Activated naive CD8-positive, alpha-beta T cell treated with anti-CD3 and anti-CD28 coated beads, Interleukin-2, amount 10 ng/mL, durations not matched to agents 7 days and 5 days (primary cell): ENCODE results near the gene VGLL3. TPM values are rescaled to one million over a fixed set of nuclear protein-coding genes. Genes with fewer than 3 reads are reported as not detected.
A peak's percentile ranks its signal among the peaks of the same experiment; 100 is the strongest.

Experiments used
- ATAC-seq: fragments of 150-1000 bp; cut with Tn5 transposase; one replicate; pipeline ENCODE4 v1.10.0; 2021; ENCODE audit warnings: low read depth, moderate library complexity
- POLR2A ChIA-PET: fragments of 350-600 bp; sonication (Branson Sonifier 250); formaldehyde crosslinking; loops from one replicate; lab custom pipeline; 2021; ENCODE audit warnings: antibody characterized with exemption; lab: Charles Lee
- DNase-seq: peaks from one replicate; pipeline ENCODE4 v3.0.0; 2021
- H3K27ac Mint-ChIP-seq: one replicate; pipeline ENCODE4 v1.8.0; 2022; ENCODE audit warnings: mild to moderate bottlenecking, mixed read lengths
- H3K27me3 Mint-ChIP-seq: one replicate; pipeline ENCODE4 v1.8.0; 2022; ENCODE audit warnings: mild to moderate bottlenecking, moderate library complexity, mixed read lengths
- H3K36me3 Mint-ChIP-seq: one replicate; pipeline ENCODE4 v1.8.0; 2021; ENCODE audit warnings: mild to moderate bottlenecking, mixed read lengths
- H3K4me1 Mint-ChIP-seq: one replicate; pipeline ENCODE4 v1.8.0; 2021; ENCODE audit warnings: mixed read lengths
- H3K4me3 Mint-ChIP-seq: one replicate; pipeline ENCODE4 v1.8.0; 2022; ENCODE audit warnings: mild to moderate bottlenecking, moderate library complexity, mixed read lengths
- H3K9me3 Mint-ChIP-seq: one replicate; pipeline ENCODE4 v1.8.0; 2021; ENCODE audit warnings: mixed read lengths
- total RNA-seq, 2 experiments: library from RNA; stranded (reverse); gene quantifications; one replicate each; pipeline ENCODE4 v1.2.3, GENCODE V29; 2021

Gene VGLL3
- total RNA-seq, 2 experiments from 2014 or later = not detected

DNA sequence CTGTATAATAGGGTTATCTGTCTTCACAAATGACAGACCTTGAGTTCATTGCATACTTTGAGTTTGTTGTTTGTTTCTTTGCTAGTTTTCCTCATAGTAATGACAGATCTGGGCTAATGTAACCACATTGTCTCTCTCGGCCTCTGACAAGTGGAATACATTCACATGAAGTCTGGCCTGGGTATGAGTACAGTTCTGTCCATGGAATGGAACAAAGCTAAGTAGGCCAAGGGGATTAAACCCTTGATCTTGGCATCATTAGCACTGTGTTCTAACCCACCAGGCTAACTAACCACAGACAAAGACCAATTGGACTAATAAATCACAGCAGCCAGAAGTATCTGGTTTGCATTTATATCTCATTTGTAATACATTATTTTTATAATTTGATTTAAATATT is 7.6 kb upstream of the VGLL3 start:
- Mint-ChIP-seq H3K4me3 (no peak overlapping the region), H3K9me3 (no peaks in the 10 kb centered on the region), H3K36me3 (no peaks in the 10 kb centered on the region), H3K27me3 (peaks cover 8% of the 10 kb centered on the region), H3K27ac (no peak overlapping the region), H3K4me1 (no peaks in the 10 kb centered on the region)
- POLR2A ChIA-PET = no interaction called here
- no peak for DNase-seq
- no peak for ATAC-seq

DNA sequence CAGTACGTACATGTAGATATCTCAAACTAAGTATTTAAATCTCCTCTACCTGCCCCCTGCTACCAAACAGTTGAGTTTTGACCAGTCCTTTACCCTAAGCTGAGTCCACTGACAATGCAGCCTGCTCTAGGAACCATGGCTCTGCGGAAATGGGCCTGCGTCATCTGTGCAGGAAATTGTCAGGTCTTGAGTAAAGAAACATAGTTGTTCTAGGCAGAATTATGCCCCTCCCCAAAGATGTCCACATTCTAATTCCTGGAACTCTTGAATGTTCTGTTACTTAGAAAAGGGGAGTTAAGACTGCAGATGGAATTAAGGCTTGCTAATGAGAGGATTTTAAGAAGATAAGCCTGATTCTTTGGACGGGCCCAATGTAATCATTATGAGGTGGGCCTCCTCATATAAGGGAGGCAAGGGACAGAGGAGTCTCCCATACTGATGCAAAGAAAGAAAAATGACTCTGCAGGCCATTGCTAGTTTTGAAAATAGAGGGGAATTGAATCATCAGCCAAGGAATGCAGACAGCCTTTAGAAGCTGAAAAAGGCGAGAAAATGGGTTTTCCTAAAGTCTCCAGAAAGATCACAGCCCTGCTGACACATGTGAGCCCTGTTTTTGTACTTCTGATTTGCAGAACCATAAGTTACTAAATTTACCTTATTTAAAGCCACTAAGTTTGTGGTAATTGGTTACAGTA is 5.5 kb upstream of the VGLL3 start:
- DNase-seq = no peak
- no peak for ATAC-seq
- peaks cover 15% of the 10 kb centered on the region for H3K27me3 Mint-ChIP-seq
- H3K36me3 Mint-ChIP-seq = no peaks in the 10 kb centered on the region
- no peak overlapping the region for H3K4me3 Mint-ChIP-seq
- POLR2A ChIA-PET = no interaction called here
- H3K27ac Mint-ChIP-seq = no peak overlapping the region
- H3K9me3 Mint-ChIP-seq = no peaks in the 10 kb centered on the region
- no peaks in the 10 kb centered on the region for H3K4me1 Mint-ChIP-seq

DNA sequence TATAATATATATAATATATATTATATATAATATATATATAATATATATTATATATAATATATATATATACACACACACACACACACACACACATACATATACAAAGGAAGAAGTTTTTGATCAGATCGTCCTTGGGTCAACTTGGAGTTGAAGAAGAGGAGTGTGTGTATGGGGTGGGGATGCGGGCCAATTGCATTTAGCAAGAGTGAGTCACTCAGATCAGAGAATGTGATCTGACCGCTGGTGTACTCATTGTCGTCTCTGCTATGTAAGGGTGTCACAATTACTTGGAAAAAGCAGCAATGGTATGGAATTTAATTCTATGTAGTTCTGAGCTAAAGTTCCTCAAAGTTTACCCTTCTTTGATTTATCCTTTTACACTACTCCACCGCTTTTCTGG is 4.6 kb upstream of the VGLL3 start:
- Mint-ChIP-seq H3K36me3 (no peaks in the 10 kb centered on the region), H3K27ac (no peak overlapping the region), H3K4me3 (no peak overlapping the region), H3K27me3 (peaks cover 17% of the 10 kb centered on the region), H3K4me1 (no peaks in the 10 kb centered on the region), H3K9me3 (no peaks in the 10 kb centered on the region)
- DNase-seq = no peak
- POLR2A ChIA-PET = no interaction called here
- no peak for ATAC-seq

DNA sequence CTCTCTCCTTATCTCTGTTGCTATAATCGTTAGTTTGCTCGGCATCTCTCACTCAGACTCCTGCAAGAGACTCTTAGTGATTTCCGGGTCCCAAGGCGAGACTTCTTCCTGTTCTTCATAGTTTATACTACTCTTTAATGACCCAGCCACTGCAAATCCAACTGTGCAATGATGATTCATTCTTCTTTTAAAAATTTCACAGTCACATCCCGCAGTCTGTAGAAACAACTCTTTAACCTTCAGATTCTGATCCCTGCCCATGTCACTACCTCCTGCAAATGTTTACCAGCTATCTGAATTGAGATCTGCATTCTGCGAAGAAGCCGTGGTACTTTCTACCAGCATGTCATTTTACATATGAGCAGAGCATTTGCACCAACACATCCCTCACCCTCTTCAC is 2.8 kb upstream of the VGLL3 start:
- POLR2A ChIA-PET = no interaction called here
- ATAC-seq (no peak), DNase-seq (no peak)
- H3K36me3 Mint-ChIP-seq = no peaks in the 10 kb centered on the region
- H3K27ac Mint-ChIP-seq = no peak overlapping the region
- H3K27me3 Mint-ChIP-seq = peaks cover 26% of the 10 kb centered on the region
- no peak overlapping the region for H3K4me3 Mint-ChIP-seq
- no peaks in the 10 kb centered on the region for H3K9me3 Mint-ChIP-seq
- no peaks in the 10 kb centered on the region for H3K4me1 Mint-ChIP-seq

DNA sequence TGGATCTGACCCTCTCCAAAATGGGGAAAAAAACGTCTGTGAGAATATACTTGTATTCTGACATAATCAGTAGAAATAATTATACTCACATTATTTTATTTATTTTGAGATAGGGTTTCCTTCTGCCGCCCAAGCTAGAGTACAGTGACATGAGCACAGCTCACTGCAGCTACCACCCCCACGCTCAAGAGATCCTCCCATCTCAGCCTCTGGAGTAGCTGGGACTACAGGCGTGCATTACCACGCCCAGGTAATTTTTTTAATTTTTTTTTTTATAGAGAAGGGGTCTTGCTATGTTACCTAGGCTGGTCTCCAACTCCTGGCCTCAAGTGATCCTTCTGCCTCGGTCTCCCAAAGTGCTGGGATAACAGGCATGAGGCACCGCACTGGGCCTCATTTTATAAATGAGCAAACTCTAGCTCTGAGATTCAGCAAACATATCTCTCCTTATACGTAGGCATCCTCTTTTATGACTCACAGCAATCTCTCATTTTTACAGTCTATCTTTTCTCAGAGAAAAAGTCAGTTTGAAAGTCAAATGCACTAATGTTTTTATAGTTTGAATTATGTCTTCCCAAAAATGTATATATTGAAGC is 989 bp upstream of the VGLL3 start:
- H3K27ac Mint-ChIP-seq = no peak overlapping the region

DNA sequence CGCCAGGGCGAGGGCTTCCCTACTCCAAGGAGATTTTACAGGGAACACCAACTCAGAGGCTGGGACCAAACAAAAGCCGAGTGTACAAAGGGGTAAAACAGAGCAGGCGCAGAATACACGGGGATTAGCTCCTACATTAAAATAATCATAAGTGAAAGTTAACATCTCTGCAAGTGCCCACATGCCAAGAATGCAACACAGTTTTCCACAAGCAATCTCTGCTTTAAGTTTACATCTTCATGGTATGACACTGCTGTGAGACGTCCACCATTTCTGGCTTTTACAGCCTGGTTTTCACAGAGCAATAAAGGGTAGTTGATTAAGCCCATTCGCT is 500 bp upstream of the VGLL3 start:
- POLR2A ChIA-PET = no interaction called here

More for the DNA sequence above, 989 bp upstream of the VGLL3 start:
- Mint-ChIP-seq H3K36me3 (no peaks in the 10 kb centered on the region), H3K4me1 (no peaks in the 10 kb centered on the region), H3K9me3 (no peaks in the 10 kb centered on the region), H3K4me3 (no peak overlapping the region), H3K27me3 (peaks cover 30% of the 10 kb centered on the region)
- no peak for ATAC-seq
- DNase-seq = no peak
- POLR2A ChIA-PET = no interaction called here

DNA sequence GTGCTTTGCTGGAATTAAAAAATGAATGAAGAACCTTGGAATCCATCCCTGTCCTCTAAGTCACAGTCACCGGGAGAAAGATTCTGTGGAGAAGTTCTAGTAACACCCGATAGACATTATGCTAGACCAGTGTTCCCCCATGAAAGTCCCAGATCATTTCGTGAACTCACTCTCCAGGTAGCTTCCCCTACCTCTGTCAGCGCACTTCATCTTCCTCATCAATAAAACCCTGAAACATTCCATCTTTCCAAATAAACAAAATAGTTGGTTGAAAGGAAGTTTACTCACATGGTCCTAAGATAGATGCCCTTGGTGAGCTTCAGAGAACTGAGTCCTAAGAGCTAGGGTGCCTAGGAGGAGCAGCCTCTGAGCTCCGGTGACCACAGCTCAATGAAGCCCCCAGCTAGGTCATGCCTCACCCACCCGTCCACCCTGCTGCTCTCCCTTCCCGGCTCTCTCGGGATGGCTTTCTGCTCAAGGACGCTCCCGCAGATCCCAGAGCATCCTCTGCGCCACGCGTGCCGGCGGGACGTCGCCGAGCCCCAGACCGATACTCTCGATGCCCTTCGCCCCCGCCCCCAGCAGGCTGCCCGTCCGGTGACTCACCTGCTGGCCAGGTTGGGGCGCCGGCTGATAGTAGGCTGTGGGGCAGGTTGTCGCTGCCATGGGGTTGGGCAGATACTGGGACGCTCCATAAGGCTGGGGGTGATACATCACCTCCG is 776 bp downstream of the VGLL3 start:
- Mint-ChIP-seq H3K27me3 (peaks cover 32% of the 10 kb centered on the region), H3K4me3 (no peak overlapping the region), H3K27ac (no peak overlapping the region), H3K4me1 (no peaks in the 10 kb centered on the region), H3K9me3 (no peaks in the 10 kb centered on the region), H3K36me3 (no peaks in the 10 kb centered on the region)
- POLR2A ChIA-PET = no interaction called here
- no peak for DNase-seq
- ATAC-seq = no peak

More for the DNA sequence above, 500 bp upstream of the VGLL3 start:
- Mint-ChIP-seq H3K36me3 (no peaks in the 10 kb centered on the region), H3K4me3 (peak overlapping the region; percentile 49), H3K4me1 (no peaks in the 10 kb centered on the region), H3K27ac (no peak overlapping the region), H3K27me3 (peaks cover 32% of the 10 kb centered on the region), H3K9me3 (no peaks in the 10 kb centered on the region)
- ATAC-seq = no peak
- no peak for DNase-seq

DNA sequence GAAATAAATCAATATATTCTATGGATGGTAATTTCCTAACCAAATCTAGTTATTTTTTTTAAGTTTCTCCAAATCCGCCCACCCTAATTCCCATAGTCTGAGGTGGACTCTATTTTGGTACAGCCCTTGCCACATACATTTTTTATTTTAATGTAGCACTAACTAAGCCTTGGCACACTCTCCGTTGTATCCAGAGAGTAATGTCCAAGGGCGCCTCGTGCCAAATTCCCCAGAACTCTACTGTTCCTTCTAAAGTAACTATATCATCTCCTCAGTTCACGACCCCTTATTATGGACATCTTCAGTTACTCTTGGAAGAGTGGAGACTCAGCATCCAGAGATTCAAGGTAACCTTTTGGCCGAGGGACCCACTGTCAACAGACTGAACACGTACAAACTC is 1.3 kb downstream of the VGLL3 start:
- no peaks in the 10 kb centered on the region for H3K4me1 Mint-ChIP-seq
- POLR2A ChIA-PET = no interaction called here
- H3K36me3 Mint-ChIP-seq = no peaks in the 10 kb centered on the region
- ATAC-seq (no peak), DNase-seq (no peak)
- no peak overlapping the region for H3K4me3 Mint-ChIP-seq
- H3K27ac Mint-ChIP-seq = no peak overlapping the region
- H3K9me3 Mint-ChIP-seq = no peaks in the 10 kb centered on the region
- H3K27me3 Mint-ChIP-seq = peaks cover 27% of the 10 kb centered on the region

DNA sequence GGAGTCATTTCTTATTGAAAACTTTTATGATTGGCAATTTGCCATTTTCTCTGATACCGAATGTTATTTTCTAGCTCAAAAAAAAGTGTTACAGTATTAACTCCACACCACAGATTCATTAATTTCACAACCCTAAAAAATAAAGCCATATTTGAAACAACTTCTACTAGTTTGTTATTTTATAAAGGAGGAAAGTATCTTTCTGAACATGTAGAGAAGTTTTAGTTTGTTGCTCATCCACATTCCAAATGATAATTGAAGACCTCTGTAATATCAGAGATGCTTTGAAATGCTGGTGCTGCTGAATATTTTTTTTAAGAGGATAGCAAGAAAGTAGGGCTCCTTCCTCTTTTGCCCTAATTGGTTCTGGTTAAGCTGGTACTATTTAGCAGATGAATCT is 1.9 kb downstream of the VGLL3 start:
- no peaks in the 10 kb centered on the region for H3K4me1 Mint-ChIP-seq
- H3K27me3 Mint-ChIP-seq = peaks cover 23% of the 10 kb centered on the region
- H3K4me3 Mint-ChIP-seq = no peak overlapping the region
- ATAC-seq (no peak), DNase-seq (no peak)
- H3K9me3 Mint-ChIP-seq = no peaks in the 10 kb centered on the region
- no peaks in the 10 kb centered on the region for H3K36me3 Mint-ChIP-seq
- no peak overlapping the region for H3K27ac Mint-ChIP-seq
- POLR2A ChIA-PET = no interaction called here

DNA sequence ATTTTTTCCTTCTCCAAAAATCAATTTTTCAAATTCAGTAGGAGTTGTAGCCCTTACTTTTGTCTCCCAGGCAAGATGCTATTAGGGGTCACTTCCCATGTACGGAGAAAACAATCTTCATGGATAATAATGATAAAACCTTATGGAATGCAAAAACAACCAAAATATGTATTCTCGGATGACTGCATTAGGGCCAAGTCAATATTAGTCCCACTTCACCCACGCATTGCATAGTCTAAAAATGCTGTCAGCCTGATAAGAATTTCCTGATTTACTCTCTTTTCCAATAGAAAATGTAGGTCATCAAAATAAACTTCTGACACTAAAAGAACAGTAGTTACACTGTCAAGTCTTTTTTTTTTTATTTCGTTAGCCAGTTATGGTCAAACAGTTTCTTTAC is 2.7 kb downstream of the VGLL3 start:
- ATAC-seq (no peak), DNase-seq (no peak)
- Mint-ChIP-seq H3K4me1 (no peaks in the 10 kb centered on the region), H3K27ac (no peak overlapping the region), H3K9me3 (no peaks in the 10 kb centered on the region), H3K36me3 (no peaks in the 10 kb centered on the region), H3K27me3 (peaks cover 23% of the 10 kb centered on the region), H3K4me3 (no peak overlapping the region)
- POLR2A ChIA-PET = no interaction called here

DNA sequence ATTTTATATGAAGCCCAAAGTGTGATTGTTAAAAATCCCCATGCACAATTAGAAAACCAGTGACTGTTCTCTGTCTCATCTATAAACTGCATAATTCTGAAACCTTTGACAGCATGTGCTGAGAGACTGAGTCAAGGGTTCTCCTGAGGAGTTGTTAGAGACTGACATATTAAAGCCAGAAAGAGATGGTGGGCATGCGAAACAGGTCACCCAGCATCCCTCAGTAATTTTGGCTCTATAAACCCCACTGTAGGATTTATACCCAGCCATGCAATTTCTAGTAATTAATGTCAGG is 3.6 kb downstream of the VGLL3 start:
- Mint-ChIP-seq H3K9me3 (no peaks in the 10 kb centered on the region), H3K4me3 (no peak overlapping the region), H3K27me3 (peaks cover 23% of the 10 kb centered on the region), H3K27ac (no peak overlapping the region), H3K4me1 (no peaks in the 10 kb centered on the region), H3K36me3 (no peaks in the 10 kb centered on the region)
- POLR2A ChIA-PET = no interaction called here
- DNase-seq = no peak
- ATAC-seq = no peak

DNA sequence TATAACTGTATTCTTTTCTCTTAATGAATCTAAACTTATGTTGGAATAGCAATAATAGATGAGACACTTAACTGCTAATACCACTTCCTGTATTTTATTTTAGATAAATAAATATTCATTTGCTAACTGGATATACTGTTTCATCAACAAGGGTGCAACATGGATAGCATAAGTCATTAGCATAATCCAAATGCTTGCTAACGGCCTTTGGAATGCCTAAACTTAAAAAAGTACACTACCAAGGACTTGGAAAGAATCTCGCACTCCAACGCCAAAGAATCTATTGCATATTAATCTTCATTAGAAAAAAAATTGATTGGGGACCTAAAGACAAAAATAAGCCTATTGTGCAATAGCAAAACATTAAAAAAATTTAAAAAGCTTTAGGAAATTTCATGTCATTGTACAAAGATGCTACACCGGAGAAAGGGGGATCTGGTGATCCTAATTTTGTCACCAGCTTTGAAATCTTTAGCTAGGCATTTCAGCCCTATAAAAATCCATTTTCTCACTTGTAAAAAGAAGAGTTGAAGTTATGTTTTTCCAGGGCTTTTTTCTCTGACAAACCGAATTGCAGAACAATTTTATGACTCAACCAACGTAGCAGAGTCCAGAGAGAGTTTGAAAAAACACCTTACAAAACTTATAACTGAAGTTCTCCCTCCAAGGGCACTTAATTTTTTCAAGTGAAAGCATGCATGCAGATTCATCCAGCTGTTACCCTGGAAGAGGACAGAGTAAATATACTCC is 4.1 kb downstream of the VGLL3 start:
- POLR2A ChIA-PET = no interaction called here
- Mint-ChIP-seq H3K4me1 (no peaks in the 10 kb centered on the region), H3K27me3 (peaks cover 18% of the 10 kb centered on the region), H3K27ac (no peak overlapping the region), H3K36me3 (no peaks in the 10 kb centered on the region), H3K4me3 (no peak overlapping the region), H3K9me3 (no peaks in the 10 kb centered on the region)
- ATAC-seq (no peak), DNase-seq (no peak)

DNA sequence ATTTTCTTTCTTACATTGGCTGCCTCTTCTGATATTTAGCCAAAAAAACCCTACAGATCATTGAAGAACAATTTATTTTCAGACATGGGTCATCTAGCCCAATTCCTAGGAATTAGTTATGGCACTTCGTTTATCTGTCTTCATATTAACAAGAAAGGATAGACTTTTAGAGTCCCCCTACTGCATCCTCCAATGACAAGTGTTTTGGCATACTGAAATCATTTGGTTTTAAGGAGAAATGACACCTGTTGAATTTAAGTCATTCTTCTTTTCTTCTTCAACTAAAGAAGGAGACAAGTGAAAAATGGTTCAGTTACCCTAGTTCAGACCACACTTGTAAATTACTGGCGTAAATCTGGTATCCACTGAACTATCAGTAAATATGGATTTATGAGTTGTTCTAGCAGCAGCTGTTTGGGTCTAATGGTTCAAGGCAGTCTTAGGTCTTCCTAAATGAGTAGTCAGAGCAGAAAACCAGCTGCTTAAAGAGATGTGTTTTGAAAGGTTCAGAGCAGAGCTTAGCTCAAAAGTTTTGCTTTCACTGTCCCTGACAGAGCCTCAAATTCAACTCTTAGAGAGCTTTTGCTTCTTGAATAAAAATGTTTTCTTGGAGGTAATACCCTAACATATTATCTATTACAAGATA is 5.6 kb downstream of the VGLL3 start:
- Mint-ChIP-seq H3K4me1 (no peaks in the 10 kb centered on the region), H3K9me3 (no peaks in the 10 kb centered on the region), H3K36me3 (no peaks in the 10 kb centered on the region), H3K4me3 (no peak overlapping the region), H3K27ac (no peak overlapping the region), H3K27me3 (peaks cover 15% of the 10 kb centered on the region)
- DNase-seq = no peak
- POLR2A ChIA-PET = no interaction called here
- ATAC-seq = no peak
